HG03025 (cell line): ENCODE results near the gene NOBOX.
"Not testable (repeated sequence)": the region's sequence is repeated elsewhere in the genome, so short reads cannot be mapped to it uniquely, and the experiment has no call there.

Experiments used
- ATAC-seq: cut with Tn5 transposase; IDR thresholded peaks from one replicate; pipeline ENCODE4 v1.9.1; 2021; ENCODE audit warnings: mild to moderate bottlenecking, moderate library complexity; ENCODE audit not compliant: unreplicated experiment, low FRiP score

Gene NOBOX

DNA sequence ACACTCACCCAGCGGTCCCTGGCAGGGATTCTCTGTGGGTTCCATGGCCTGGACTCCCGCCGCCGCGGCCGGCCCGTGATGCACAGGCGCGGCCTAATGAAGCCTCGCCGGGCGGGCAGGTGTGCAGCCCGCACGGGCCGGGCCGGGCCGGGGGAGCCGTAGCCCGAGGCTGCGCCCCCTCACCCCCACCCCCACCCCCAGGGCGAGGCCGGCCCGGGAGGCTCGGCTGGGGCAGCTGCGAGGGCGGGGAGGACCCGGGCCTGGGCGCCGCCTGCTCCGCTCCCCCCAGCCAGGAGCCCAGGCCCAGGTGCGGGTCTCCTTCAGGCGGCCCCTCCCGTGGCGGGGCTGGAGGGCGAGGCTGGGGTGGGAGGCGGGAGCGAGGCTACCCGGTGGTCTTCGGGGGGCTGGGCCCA is at the start of gene NOBOX:
Gene NOBOX (minus strand): TSS at position 45 of the 413 bp plus-strand sequence.
- no peak for ATAC-seq

DNA sequence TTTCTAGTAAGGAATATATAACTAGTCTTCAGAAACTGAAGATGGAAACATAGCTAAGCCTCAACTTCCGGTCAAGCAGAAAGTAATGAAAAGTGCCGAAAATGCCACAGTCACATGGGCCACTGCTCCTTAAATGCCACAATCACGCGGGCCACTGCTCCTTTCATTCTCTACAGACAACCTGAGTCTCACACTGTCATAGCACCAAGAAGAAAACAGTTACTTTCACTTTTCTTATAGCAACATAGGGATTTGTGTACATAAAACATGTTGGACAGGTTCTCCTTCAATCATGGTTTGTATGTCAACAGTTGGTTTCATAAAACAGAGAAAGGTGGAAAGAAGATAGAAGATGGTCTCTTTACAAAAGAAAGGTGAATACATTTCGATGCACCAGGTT is 48.6 kb upstream of the NOBOX start:
- ATAC-seq = no peak

GRCh38 chr7:144445590-144445989 is 42.1 kb upstream of the NOBOX start:
- ATAC-seq = no peak

GRCh38 chr7:144439717-144440205 is 36.3 kb upstream of the NOBOX start:
- ATAC-seq = no peak

GRCh38 chr7:144438759-144439158 is 35.3 kb upstream of the NOBOX start:
- ATAC-seq = no peak

DNA sequence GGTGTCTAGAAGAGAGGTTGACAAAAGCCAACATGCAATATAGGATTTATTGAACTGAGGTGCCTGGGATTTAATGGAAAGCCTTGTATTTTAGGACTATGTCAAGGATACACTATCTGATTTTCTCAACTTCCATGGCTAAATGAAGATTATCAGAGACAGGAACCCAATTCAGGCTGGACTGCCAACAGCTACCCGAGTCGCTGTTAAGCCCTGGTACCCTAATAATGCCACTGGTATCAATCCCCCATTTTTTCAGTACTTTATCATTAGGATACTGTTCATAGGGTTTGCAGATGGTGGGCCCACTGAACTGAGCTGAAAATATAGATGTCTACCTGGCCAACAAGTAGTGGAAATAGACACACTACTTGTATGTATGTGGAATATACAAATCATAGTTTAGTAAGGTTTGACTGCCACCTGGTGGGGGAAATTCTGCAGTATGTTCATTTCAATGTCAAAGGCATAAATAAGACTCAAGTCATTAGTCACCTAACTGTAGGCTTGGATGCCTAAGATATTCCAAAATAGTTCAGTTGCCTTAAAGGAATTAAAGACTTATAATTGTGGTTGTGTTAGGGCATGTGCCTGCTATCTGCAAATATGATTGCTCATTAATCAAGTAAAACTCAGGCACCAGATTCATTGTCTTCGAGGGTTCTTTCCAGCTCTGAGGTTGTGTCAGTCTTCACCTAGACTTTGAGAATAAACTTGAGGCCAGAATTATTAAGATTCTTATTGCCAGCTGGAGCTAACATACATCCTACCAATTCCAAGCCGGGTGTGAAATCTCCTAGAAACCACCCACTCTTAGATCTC is 34.1 kb upstream of the NOBOX start:
- no peak for ATAC-seq

GRCh38 chr7:144436500-144436899 is 33.0 kb upstream of the NOBOX start:
- no peak for ATAC-seq

GRCh38 chr7:144428431-144428830 is 24.9 kb upstream of the NOBOX start:
- no peak for ATAC-seq

- ATAC-seq = not testable (repeated sequence)
Measured at GRCh38 chr7:144427539-144427938, 24.0 kb upstream of the NOBOX start.

DNA sequence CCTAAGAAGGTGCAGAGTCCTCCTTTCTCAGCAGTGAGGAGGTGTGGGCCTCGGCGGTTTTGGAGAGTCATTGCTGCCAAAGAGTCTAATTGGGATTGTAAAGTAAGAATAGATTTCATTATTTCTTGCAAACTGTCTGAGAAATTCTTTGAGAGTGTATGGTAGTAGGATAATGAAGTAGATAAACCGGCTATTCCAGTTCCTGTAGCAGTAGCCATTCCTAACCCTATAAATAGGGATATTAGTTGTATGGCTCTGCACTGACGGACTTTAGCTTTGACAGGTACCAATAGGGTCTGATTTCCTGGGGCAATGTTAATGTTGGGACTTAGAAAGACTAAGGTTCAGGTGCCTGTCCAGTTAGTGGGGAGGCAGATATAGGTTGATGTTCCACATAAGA is 15.4 kb upstream of the NOBOX start:
- not testable (repeated sequence) for ATAC-seq

DNA sequence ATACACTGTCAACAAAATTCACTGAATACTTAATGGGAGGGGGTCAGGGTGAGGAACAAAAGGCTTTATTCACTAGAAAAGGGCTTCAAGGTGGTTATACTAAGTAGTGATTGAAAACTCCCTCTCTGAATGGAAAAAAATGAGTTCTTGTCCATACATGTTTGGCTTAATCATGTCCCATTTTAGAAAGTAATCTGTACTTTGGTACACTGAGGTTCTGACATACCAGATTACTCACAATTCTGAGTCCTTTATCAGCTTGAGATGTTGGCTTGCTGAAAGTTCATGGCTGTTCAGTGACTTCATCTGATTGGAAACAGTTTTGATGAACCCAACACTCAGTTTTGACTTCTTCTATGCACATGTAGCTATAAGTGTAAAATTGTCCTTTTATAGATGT is 12.8 kb upstream of the NOBOX start:
- ATAC-seq = no peak

DNA sequence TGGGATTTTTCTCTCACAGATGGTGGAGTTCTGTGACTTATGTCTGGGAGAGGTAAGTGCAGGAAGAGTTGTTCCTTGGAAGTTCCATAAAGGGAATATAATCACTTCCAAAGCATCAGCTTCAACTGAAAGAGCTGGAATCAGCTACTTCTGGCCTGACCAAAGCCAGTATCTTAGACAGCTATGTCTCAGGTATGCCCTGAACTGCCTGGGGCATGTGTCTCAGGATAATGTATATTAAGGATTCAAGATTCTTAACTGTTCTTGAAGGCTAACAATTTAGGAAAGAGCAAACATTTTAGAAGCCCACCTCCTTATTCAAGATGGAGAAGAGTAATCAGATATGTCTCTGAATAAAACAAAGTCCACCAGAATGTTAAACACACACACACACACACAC is 12.4 kb upstream of the NOBOX start:
- no peak for ATAC-seq

DNA sequence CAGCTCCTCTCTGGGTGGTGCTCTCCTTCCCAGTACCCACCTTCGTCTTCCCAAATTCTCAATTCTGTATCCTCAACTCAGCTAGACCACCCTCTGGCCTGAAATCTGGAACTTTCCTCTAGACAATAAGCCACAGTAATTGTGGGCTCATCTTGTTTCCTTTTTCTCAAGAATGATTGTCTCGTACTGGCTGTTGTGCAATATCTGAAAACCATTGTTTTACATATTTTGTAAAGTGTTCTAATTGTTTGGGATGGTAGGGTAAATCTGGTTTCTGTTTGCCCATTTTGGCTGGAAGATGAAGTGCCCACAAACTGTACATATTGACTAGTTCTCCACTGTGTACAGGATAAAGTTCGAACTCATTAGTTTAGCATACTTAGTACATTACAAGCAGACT is 11.3 kb upstream of the NOBOX start:
- ATAC-seq = no peak

- ATAC-seq = no peak
Measured at GRCh38 chr7:144410441-144410840, 6.9 kb upstream of the NOBOX start.

GRCh38 chr7:144408121-144408520 is 4.6 kb upstream of the NOBOX start:
- no peak for ATAC-seq

GRCh38 chr7:144407266-144407931 is 3.9 kb upstream of the NOBOX start:
- no peak for ATAC-seq

DNA sequence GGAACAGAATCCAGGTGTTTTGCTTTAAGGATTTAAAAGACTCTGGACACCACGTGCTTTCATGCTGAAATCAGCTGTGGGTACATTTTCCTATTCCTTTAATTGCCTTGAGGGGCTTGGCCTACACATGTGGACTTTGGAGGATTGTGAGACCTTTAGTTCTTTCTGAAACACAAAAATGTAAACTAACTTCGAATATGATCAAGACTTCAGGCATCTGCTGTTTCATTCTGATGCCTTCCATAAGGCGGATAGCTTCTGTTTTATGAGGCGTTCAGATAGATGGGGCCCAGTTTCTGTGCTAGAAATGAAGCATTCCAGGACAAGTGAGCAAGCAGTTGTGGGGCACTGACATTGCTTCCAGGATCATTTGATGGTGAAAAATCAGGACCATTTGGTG is 1.5 kb upstream of the NOBOX start:
- ATAC-seq = no peak

DNA sequence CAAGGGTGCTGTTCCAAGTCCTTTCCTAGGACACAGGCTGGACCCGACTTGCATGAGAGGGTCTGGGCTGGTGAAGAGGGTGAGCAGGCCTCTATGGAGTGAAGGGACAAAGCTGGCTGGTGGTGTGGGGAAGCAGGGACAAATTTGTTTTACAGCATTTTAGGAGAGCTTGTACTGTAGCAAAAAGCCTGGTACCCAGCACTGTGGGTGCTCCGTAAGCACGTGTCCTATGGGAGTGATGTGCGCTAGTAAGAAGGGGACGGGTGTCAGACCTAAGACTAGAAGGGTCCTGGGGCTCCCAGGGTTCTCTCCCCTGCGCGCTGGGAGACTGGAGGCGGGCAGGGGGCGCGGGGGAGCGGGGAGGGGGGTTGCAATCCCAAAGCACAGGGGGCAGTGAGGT is 391 bp downstream of the NOBOX start:
- ATAC-seq = no peak

GRCh38 chr7:144401490-144401889 is 2.0 kb downstream of the NOBOX start:
- ATAC-seq = no peak

GRCh38 chr7:144399946-144400345 is 3.5 kb downstream of the NOBOX start:
- no peak for ATAC-seq

DNA sequence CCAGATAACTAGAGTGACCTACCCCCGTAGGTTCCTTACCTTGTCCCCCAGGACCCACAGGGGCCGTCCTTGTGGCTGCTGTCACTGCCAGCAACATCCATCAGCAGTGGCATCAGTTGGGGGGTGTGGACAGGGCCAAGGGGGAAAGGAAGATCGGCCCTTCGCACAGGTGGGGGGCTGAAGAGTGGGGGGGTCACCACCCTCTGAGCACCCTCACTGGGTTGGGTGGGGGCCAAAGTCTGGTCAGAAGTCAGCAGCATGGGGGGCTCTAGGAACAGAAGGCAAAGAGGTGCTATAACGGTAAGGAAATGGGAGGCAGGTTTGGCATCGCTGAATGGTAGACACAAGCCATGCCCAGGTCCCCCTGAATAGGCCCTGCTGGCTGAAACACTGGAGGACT is 4.6 kb downstream of the NOBOX start:
- no peak for ATAC-seq

DNA sequence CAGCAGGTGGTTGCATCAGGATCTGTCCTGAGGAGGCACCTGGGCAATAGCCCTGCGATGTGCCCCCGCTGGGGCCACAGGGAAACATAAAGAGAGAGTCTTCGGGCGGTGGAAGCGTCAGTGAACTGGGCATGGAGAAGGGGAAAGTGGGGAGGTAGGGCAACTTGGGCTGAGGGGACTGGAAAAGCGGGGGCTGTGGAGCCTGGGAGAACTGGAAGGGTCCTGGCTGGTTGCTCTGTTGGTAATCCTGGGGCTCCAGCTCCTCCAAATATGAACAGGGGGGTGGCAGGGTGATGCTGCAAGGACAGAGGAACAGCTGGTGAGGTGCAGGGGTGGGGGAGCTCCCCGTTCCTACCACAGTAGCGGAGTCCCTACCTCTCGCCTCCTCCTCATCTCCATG is 5.2 kb downstream of the NOBOX start:
- no peak for ATAC-seq
